GM18519 (cell line): ENCODE measurements around the gene SEPTIN5.
"Not testable (repeated sequence)": the region's sequence is repeated elsewhere in the genome, so short reads cannot be mapped to it uniquely, and the experiment has no call there.

Experiments
- ATAC-seq: cut with Tn5 transposase; IDR thresholded peaks from one replicate; pipeline ENCODE4 v1.9.1; 2021; ENCODE audit warnings: mild to moderate bottlenecking, moderate library complexity; ENCODE audit not compliant: unreplicated experiment, low FRiP score

The SEPTIN5 gene

DNA sequence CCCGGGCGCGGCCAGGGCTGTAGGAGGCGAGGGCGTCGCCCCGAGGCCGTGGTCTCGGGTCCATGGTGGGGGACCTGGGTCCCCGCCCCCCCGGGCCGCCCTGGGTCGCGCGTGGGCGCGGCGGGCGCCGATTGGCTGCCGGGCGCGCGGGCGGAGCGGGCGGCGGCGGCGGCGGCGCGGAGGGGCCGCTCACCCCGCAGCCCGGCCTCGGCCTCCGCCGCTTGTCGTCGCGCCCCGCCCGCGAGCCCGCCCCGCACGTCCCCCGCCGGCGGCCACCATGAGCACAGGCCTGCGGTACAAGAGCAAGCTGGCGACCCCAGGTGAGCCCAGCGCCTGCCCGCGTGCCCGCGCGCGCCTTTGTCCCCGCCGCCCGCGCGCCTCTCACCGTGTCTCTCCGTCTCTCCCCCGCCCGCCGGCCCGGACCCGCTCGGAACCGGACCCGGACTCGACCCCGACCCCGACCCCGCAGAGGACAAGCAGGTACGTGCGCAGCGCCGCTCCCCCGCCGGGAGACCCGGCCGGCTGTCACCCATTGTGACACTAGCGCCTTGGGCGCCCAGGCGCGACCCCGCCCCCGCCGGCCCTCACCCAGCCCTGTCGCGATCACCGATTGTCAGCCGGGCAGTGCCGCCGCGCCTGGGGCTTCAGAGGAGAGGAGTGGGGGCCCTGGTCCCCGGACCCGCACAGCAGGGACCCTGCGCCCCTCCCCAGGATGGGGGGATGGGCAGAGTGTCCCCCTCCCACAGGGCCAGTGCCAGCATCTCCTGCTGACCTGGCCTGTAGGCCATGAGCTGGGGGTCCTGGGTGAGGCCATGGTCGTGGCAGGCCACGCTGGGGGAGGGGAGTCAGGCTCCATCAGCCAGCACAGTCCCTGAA, at the start of gene SEPTIN5:
Gene SEPTIN5 (plus strand): TSS at position 192 of the 876 bp plus-strand sequence. CDS start 86 bp downstream, at position 278.
- no peak for ATAC-seq

DNA sequence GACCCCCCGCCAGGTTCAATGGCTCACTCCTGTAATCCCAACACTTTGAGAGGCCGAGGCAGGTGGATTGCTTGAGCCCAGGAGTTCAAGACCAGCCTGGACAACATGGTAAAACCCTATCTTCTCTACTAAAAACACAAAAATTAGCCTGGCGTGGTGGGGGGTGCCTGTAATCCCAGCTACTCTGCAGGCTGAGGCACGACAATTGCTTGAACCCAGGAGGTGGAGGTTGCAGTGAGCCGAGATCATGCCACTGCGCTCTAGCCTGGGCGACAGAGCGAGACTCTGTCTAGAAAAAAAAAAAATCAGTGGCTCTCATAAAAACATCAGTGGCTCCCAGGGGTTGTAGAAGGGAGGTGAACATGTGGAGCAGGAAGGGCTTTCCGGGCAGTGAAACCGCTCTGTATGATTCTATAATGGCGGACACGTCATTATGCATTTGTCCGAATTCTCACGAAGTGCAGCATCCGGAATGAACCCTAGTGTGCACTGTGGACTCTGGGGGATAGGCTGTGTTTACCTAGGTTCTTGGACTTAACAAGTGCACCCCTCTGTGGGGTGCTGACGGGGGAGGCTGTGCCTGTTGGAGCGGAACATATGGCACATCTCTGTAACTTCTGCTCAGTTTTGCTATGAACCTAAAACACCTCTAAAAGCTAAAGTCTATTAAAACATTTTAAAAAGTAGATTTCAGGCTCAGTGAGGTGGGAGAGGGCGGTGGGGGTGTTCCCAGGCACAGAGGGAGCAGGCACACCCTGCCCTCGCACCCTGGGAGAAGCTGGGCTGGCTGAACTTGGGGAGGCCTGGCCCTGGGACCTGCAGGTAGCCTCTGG, 49.1 kb upstream of the SEPTIN5 start:
- ATAC-seq, result no peak

DNA sequence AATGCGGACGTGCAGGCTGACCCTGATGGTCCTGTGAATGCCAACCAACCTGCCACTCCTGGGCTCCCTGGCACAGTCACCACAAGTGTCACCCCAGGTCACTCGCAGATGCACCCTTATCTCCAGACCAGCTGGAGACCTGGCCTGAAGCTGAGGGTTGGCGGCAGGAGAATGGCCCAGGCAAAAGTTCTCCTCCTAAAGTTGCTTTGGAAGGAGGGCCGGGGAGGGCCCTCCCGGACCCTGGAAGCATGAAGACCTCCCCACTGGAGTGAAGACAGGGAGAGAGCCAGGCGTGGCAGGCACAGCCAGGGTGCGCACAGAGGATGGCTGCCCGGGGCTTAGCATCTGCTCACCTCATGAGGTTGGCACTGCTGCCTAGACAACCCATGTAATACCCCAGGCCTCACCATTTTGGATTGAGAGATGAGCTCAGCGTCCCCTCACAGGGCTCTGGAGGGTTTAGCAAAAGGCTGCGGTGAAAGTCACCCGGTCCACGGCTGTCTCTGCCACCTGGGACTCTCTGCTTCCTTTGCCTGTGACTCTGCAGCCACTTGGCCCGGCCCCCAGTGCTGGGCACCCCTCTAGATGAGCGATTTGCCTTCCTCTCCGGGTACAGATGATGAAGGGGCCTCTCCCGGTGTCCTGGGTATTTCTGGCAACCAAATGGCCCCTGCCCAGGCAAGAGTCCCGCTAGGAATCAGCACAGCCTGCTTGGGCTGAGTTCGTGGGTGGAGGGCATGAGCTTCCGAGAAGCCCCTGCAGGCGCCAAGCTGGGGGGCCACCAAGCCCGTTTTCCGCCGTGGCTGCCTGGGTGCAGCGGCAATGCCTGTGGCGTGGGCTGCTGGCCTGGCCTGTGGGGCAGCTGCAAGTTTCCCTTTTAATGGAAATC, 48.3 kb upstream of the SEPTIN5 start:
- no peak for ATAC-seq

DNA sequence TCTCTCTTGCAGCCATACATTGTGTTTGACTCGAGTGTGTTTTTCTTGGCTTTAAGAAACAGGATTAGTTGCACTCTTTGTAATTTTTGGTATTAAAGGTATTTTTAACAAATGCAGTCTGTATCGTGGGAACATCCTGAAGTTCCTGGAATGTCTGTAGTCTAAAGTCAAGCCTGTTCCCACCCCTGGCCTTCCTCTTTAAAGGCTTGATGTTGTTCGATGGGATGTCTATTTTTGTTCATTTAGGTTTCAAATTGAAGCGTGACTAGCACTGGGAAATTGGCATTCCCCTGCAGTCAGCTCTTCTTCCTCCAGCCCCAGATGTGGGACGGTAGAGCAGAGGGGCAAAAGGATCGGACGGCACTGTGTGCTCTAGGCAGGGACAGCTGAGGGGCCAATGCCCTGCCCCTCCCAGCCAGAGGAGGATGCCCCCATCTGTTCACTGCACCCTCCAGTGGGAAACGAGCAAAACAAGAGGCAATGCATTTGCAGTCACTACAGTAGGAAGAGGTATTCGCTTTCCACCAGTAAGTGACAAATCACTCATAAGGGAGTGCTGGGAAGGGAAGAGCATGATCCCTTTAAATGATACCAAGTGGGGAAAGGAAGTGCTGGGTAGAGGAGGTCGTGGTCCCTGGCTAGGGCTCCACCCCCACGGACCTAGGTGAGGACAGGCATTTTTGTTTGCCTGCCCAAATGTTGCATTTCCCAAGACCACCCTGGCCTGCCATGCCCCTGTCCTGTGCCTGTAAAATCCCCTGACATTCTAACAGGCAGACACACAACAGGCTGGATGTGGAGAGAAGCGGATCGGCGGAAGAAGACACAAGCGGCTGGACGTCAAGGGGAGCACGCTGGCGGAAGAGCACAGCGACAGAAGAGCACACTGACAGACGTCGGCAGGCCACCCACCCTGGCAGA, 47.4 kb upstream of the SEPTIN5 start:
- no peak for ATAC-seq

DNA sequence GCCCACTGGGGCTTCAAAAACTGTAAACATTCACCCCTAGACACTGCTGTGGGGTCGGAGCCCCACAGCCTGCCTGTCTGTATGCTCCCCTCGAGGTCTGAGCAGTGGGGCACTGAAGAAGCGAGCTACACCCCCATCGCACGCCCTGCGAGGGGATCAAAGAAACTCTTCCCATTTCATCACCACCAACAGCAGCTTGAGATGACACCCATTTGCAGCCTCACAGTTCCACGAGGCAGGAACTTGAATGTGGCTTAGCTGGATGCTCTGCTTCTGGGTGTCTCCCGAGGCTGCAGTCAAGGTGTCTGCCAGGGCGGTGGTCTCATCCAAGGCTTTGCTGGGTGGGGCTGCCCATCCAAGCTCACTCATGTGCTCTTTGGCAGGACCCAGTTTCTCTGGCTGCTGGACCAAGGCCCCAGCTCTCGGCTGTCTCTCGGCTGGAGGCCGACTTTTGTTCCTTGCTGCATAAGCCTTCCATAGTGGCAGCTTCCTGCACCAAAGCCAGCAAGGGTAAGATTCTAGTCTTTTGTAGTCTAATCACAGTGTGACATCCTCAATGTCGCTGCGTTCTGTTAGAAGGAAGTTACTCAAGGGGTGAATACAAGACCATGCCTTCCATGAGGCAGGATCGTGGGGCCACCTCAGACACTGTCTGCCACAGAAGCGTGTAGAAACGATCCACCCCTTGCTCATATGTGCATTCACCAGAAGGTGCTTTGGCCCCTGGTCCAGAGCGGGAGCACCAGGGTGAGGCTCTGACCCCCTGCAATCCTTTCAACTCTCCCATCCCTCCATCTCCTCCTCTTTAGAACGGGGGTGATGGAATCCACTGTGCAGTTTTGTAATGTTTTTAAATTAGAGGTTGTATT, 46.2 kb upstream of the SEPTIN5 start:
- ATAC-seq, result no peak

DNA sequence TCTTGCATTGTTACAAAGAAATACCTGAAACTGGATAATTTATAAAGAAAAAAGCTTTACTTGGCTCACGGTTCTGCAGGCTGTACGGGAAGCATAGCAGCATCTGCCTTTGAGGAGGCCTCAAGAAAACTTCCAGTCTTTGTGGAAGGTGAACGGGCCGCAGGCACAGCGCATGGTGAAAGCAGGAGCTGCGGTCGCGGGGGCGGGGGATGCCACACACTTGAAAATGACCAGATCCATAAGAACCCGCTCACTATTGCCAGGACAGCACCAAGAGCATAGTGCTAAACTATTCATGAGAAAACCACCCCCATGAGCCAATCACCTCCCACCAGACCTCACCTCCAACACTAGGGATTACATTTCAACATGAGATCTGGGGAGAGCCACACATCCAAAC, 45.6 kb upstream of the SEPTIN5 start:
- no peak for ATAC-seq

DNA sequence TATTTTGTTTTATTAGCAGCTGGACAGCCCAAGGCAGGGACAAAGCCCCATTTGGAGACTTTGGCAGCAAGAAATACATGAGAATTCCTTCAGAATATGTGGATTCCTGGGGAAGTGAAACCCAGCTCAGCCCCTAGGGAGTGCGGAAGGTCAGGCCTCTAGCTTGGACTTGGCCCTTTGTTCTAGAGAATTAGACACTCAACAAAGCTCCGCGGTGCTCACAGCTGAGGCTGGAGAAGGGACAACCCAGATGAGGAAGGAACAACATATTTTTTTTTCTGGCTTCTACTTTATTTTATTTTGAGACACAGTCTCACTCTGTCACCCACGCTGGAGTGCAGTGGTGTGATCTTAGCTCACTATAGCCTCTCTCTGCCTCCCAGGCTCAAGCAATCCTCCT, 44.7 kb upstream of the SEPTIN5 start:
- ATAC-seq, result no peak

DNA sequence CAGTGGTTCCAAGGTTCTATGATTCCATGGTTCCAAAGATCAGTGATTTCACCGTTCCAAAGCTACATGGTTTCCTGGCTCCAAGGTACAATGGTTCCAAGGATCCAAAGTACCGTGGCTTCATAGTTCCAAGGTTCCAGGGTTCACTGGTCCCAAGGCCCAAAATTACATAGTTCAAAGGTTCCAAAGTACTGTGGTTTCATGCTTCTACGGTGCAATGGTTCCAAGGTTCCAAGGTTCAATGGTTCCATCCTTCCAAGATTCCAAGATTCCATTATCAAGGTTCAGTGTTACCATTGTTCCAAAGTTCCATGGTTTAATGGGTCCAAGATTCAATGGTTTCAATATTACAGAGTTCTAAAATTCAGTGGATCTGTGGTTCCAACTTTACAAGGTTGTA, 43.0 kb upstream of the SEPTIN5 start:
- no peak for ATAC-seq

DNA sequence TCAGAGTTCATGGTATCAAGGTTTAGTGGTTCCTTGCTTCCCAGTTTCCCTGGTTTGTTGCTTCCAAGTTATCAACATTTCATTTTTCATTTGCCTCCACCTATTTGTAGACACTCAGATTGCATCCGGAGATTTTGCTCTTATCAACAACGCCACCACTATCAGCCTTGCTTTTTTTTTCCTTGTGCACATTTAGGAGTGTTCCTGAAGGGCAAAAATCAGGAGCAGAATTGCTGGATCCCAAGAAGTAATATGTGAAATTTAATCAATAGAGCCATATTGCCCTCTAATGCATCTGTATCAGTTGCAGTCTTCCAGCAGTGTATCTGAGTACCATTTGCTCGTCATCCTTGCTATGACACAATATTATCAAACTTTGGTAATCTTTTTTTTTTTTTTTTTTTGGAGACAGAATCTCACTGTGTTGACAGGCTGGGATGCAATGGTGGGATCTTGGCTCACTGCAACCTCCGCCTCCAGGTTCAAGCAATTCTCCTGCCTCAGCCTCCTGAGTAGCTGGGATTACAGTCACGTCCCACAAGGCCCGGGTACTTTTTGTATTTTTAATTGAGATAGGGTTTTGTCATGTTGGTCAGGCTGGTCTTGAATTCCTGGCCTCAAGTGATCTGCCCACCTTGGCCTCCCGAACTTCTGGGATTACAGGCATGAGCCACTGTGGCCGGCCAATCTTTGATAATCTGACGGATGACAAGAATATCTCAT, 42.1 kb upstream of the SEPTIN5 start:
- ATAC-seq, result no peak

DNA sequence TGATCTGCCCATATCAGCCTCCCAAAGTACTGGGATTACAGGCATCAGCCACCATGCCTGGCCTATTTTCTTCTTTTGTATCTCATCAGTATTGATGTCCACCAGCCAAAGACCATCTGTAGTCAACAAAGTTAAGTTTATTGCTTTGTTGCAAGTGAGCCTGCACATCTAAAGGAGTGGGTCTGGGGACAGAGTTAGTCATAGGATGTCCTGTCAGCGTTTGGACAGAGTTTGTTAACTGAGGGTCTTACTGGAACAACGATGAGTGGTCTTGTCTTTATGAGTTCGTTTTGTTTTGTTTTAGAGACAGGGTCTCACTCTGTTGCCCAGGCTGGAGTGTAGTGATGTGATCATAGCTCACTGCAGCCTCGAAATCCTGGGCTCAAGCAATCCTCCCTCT, 40.6 kb upstream of the SEPTIN5 start:
- no peak for ATAC-seq

DNA sequence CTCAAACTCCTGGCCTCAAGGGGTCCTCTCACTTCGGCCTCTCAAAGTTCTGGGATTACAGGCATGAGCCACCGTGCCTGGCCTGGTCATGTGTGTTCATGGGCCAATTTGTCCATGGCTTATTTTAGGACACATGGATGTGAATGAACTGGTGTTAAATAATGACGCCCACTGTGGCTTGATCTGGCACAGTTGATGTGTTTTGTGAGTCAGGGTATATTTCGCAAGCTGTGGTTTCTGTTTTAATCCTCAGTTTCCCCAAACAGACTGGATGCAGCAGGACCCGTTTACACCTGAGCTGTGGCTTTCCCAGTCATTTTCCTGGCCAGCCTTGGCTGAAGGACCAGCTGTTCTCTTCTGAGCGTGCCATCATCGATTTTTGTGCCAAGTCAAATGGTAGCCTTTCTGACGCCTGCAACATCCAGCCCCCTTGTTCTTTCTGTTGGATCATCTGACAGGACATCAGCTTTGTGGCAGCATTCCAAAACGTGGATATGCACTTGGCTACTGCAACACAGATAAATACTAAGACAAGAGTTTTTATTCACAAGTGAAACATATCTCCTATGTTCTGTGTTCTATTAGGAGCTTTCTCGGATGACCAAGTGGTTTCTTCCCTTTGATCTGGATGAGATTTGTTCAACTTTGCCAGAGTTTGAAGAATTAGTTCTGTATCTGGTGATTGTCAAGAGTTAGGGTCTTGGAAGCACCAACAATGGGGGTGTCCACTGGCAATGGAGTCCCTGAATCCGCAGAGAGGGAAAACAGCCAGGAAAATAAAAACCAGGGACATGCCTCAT, 40.0 kb upstream of the SEPTIN5 start:
- ATAC-seq, result no peak

DNA sequence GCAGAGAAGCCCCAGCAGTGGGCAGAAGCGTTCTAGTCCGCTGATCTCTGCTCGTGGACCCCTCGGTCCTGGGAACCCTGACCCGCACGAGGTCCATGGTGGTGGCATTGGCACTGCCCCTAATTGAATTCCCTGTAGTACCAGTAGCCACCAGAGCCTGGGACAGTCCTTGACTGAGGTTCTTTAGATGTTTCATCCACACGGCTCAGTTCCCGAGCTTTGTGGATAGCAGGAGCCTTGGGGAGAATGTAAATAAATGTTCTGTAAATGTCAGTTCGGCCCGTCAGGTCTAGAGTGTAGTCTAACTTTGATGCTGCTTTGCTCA, 39.4 kb upstream of the SEPTIN5 start:
- no peak for ATAC-seq

DNA sequence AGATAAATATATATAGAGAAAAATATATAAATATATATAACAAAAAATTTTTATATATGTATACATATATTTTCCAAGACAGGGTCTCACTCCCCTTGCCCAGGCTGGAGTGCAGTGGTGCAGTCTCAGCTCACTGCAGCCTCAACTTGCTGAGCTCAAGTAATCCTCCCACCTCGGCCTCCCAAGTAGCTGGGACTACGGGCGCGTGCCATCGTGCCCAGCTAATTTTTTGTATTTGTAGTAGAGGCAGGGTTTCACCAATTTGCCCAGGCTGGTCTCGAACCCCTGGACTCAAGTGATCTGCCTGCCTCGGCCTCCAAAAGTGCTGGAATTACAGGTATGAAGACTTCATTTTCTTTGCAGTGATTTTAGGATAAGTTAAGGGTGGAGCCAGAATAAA, 38.9 kb upstream of the SEPTIN5 start:
- no peak for ATAC-seq

DNA sequence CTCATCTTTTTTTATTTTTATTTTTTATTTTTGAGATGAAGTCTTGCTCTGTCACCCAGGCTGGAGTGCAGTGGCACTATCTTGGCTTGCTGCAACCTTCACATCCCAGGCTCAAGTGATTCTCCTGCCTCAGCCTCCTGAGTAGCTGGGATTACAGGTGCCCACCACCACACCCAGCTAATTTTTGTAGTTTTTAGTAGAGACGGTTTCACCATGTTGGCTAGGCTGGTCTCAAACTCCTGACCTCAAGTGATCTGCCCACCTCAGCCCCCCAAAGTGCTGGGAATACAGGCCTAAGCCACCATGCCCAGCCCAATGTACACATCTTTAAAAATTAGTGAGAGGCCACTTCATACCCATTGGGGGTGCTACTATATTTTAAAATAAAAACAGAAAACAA, 37.9 kb upstream of the SEPTIN5 start:
- ATAC-seq, result not testable (repeated sequence)

DNA sequence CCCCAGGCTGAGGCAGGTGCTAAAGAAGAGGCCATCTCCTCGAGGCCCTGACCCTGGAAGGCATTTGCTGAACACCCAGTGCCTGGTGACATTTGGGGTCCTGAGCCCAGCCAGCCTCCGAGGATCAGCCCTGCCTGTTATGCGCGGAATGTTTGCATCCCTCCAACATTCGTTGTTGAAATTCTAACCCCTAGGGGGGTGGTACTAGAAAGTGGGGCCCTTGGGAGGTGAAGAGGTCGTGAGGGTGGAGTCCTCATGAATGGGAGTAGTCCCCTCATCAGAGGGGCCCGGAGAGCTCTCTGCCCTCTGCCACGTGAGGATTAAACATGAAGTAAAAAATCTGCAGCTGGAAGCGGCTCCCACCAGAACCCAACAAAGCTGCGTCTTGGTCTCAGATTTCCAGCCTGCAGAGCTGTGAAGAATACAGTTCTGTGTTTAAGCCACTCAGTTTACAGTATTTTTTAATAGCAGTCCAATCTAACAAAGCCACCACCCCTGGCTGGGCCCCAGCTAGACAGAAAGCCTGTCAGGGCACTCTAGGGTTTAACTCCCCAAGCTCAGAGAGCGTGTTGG, 35.3 kb upstream of the SEPTIN5 start:
- ATAC-seq, result no peak

DNA sequence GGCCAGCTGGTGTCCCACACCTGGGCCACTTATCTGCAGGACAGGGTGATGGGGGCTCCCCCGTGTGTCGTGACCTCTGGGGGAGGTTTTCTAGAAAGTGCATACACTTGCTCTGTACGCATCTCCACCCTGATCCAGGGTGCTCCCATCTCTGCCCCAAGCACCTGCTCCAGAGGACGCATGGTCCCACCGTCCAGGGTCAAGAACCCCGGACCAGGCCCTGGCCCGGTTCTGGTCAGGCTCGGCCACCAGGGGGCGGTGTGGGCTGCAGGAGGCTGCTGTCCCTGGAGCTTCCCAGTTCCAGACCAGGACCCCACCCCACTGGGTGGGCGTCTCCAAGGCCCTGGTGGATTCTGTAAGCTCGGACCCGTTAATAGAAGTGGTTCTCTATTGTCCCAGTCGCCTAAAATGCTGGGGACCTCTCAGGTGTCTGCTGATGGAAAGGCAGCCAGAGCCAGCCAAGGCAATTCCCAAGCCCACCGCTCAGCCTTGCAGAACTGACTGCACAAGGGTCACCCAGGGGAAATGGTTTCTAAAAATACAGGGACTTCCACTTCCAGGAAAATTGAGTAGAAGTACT, 34.7 kb upstream of the SEPTIN5 start:
- ATAC-seq, result no peak
